ENCODE data around the gene DCC. TPM values are rescaled to one million over a fixed set of nuclear protein-coding genes. Genes with fewer than 3 reads are reported as not detected.

DCC gene
- total RNA-seq, 1 donor from 2014 or later, result 14.7 TPM

DNA sequence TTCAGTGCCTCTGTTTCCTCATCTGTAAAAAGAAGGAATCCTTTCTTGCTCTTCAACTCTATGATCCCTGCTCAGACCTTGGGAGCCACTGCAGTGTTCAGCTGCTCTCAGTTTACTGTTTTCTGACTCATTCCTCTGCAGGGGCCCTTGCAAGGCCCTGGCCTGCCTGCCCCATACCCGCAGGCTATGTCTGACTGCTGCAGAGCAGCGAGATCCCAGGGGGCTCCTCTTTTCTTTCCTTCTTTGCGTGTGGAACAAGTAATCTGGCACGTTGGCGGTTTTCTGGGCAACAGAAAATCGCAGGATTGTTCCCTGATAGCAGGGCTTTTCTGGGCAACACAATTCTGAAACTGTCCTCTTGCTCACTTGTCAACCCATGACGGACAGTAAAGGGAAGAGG lies 376.0 kb downstream of the DCC start:
- Mint-ChIP-seq H3K27me3 (ENCODE audit: unreplicated experiment) (peaks cover 2% of the 10 kb centered on the region), H3K36me3 (ENCODE audit: low read depth, unreplicated experiment) (no peaks in the 10 kb centered on the region), H3K9me3 (ENCODE audit: unreplicated experiment) (no peaks in the 10 kb centered on the region), H3K27ac (ENCODE audit: unreplicated experiment) (no peak overlapping the region), H3K4me3 (ENCODE audit: unreplicated experiment) (no peak overlapping the region), H3K4me1 (ENCODE audit: unreplicated experiment) (no peaks in the 10 kb centered on the region)
- DNase-seq (ENCODE audit: low spot score), result no peak
- TF ChIP-seq, protein P1, sequence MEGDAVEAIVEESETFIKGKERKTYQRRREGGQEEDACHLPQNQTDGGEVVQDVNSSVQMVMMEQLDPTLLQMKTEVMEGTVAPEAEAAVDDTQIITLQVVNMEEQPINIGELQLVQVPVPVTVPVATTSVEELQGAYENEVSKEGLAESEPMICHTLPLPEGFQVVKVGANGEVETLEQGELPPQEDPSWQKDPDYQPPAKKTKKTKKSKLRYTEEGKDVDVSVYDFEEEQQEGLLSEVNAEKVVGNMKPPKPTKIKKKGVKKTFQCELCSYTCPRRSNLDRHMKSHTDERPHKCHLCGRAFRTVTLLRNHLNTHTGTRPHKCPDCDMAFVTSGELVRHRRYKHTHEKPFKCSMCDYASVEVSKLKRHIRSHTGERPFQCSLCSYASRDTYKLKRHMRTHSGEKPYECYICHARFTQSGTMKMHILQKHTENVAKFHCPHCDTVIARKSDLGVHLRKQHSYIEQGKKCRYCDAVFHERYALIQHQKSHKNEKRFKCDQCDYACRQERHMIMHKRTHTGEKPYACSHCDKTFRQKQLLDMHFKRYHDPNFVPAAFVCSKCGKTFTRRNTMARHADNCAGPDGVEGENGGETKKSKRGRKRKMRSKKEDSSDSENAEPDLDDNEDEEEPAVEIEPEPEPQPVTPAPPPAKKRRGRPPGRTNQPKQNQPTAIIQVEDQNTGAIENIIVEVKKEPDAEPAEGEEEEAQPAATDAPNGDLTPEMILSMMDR (IDR thresholded peaks at IDR 0.05; ENCODE audit: unreplicated experiment), result no peak

DNA sequence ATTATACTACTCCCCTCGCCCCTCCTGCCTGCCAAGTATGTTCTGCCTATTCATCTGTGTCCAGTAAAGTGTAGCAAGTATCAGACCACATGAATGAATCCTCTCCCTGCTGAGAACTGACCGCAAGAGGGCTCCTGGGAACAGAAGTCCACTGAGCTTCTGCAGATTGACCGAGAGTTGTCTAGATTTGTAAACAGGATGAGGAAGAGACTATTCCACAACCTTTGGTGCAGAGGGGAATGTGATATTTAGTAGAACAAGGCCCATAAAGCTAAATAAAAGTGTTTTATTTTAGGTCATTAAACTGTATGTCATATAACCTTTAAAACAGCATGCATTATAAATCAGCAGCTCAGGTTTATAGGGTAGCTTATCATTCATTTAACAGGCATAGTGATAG lies 377.0 kb downstream of the DCC start:
- Mint-ChIP-seq H3K9me3 (ENCODE audit: unreplicated experiment) (no peaks in the 10 kb centered on the region), H3K4me1 (ENCODE audit: unreplicated experiment) (no peaks in the 10 kb centered on the region), H3K27ac (ENCODE audit: unreplicated experiment) (no peak overlapping the region), H3K4me3 (ENCODE audit: unreplicated experiment) (no peak overlapping the region), H3K36me3 (ENCODE audit: low read depth, unreplicated experiment) (no peaks in the 10 kb centered on the region), H3K27me3 (ENCODE audit: unreplicated experiment) (peaks cover 2% of the 10 kb centered on the region)
- TF ChIP-seq, protein P1 (IDR thresholded peaks at IDR 0.05; ENCODE audit: unreplicated experiment), result no peak
- DNase-seq (ENCODE audit: low spot score), result peak; percentile 4

DNA sequence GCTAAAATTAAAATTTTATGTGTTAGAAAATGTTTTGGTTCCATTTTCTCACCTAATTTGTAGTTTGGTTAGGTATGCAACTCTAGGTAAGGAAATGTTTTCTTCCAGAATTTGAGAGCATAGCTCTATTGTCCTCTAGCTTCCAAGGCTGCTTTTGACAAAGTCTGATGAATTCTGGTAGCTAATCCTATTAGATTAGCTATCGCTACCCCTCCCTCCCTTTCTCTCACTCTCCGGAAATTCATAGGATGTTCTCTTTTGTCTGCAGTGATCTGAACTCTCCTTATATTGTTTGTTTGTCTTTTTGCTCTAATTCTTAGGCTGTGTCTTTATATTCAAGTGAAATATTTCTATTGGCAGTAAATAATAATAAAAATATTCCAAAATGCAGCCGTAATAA lies 382.9 kb downstream of the DCC start:
- Mint-ChIP-seq H3K4me3 (ENCODE audit: unreplicated experiment) (no peak overlapping the region), H3K27me3 (ENCODE audit: unreplicated experiment) (peaks cover 5% of the 10 kb centered on the region), H3K4me1 (ENCODE audit: unreplicated experiment) (no peaks in the 10 kb centered on the region), H3K9me3 (ENCODE audit: unreplicated experiment) (no peaks in the 10 kb centered on the region), H3K27ac (ENCODE audit: unreplicated experiment) (no peak overlapping the region), H3K36me3 (ENCODE audit: low read depth, unreplicated experiment) (no peaks in the 10 kb centered on the region)
- TF ChIP-seq, protein P1 (IDR thresholded peaks at IDR 0.05; ENCODE audit: unreplicated experiment), result no peak
- no peak for DNase-seq (ENCODE audit: low spot score)

DNA sequence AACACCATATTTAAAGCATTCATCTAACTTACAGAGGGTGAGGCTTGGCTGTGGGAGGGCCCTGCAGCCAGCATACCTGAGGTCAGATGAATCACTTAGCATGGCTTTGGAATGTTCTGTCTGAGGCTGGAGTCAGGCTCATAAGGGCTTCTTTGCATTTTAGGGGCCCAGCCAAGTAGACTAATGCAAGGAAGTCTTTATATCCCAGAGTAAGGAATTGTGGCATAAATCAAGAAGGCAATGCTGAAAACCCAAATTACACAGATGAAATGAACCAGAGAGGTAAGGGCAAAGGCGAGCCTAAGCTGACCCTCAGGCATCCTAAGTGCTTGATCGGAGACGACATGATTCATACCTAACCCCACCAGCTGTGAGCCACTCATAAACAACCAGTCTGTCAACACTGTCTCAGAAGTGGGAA lies 383.6 kb downstream of the DCC start:
- H3K27me3 Mint-ChIP-seq (ENCODE audit: unreplicated experiment), result peaks cover 5% of the 10 kb centered on the region
- no peak overlapping the region for H3K4me3 Mint-ChIP-seq (ENCODE audit: unreplicated experiment)
- no peaks in the 10 kb centered on the region for H3K4me1 Mint-ChIP-seq (ENCODE audit: unreplicated experiment)
- H3K9me3 Mint-ChIP-seq (ENCODE audit: unreplicated experiment), result no peaks in the 10 kb centered on the region
- no peak for DNase-seq (ENCODE audit: low spot score)
- H3K36me3 Mint-ChIP-seq (ENCODE audit: low read depth, unreplicated experiment), result no peaks in the 10 kb centered on the region
- H3K27ac Mint-ChIP-seq (ENCODE audit: unreplicated experiment), result no peak overlapping the region
- TF ChIP-seq, protein P1 (IDR thresholded peaks at IDR 0.05; ENCODE audit: unreplicated experiment), result no peak

DNA sequence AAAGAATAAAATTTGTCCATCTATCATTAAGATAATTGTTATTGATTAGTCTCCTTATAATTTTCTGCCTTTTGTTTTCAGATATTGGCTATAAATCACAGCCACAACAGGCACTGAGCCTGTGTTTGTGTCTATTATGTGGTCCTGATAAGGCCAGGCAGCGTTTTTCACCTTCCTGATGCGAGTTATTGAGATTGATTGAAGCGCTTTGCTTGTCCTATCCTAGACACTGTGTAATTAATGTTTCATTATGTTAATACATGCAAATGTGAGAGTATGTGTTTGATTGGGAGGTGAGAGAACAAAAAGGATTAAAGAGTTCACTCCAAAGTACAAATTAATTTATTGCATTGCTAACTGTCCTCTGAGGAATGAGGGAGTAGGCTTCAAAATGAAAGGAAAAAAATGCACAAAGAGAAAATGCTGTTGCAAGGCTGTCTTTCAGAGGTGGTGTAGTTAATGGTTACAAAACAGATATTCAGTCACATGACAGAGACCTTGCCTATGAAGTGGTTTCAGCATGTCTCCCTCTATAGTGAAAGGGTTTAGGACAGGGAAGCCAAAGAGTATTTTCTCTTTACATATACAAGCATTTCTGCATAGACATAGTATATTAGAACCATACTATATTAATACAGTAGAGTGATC lies 391.1 kb downstream of the DCC start:
- DNase-seq (ENCODE audit: low spot score), result no peak
- Mint-ChIP-seq H3K9me3 (ENCODE audit: unreplicated experiment) (no peaks in the 10 kb centered on the region), H3K27me3 (ENCODE audit: unreplicated experiment) (peaks cover 2% of the 10 kb centered on the region), H3K27ac (ENCODE audit: unreplicated experiment) (no peak overlapping the region), H3K36me3 (ENCODE audit: low read depth, unreplicated experiment) (no peaks in the 10 kb centered on the region), H3K4me1 (ENCODE audit: unreplicated experiment) (no peaks in the 10 kb centered on the region), H3K4me3 (ENCODE audit: unreplicated experiment) (no peak overlapping the region)
- TF ChIP-seq, protein P1 (IDR thresholded peaks at IDR 0.05; ENCODE audit: unreplicated experiment), result no peak

Measured in endothelial cell (in vitro differentiated cells).